HepG2 (cell line): Measurements from ENCODE around the gene C1orf159. TPM values are rescaled to one million over a fixed set of nuclear protein-coding genes. Genes with fewer than 3 reads are reported as not detected.

ENCODE experiments used
- AHDC1 ChIP-seq: sonication (generic); formaldehyde crosslinking; IDR thresholded peaks from 2 replicates; pipeline ENCODE4 v1.5.1; 2020; ENCODE audit warnings: mild to moderate bottlenecking, missing genetic modification reagents, borderline replicate concordance
- ARID2 ChIP-seq: sonication (generic); formaldehyde crosslinking; IDR thresholded peaks from 2 replicates; pipeline ENCODE4 v1.8.1; 2022; ENCODE audit warnings: mild to moderate bottlenecking, missing genetic modification reagents, borderline replicate concordance
- CC2D1A ChIP-seq: sonication (generic); formaldehyde crosslinking; IDR thresholded peaks from 2 replicates; pipeline ENCODE4 v1.8.1; 2023; ENCODE audit warnings: mild to moderate bottlenecking, missing genetic modification reagents
- HOXA3 ChIP-seq: sonication (generic); formaldehyde crosslinking; IDR thresholded peaks from 2 replicates; pipeline ENCODE4 v1.5.0; 2020; ENCODE audit warnings: missing genetic modification reagents
- MATR3 ChIP-seq: sonication (generic); formaldehyde crosslinking; IDR thresholded peaks from 2 replicates; pipeline ENCODE4 v1.4.0; 2020; ENCODE audit warnings: missing genetic modification reagents
- NR0B2 ChIP-seq: sonication (generic); formaldehyde crosslinking; IDR thresholded peaks from 2 replicates; pipeline ENCODE4 v1.4.0; 2020; ENCODE audit warnings: mild to moderate bottlenecking, missing genetic modification reagents
- PAWR ChIP-seq: sonication (generic); formaldehyde crosslinking; IDR thresholded peaks from 2 replicates; pipeline ENCODE4 v1.4.0; 2020; ENCODE audit warnings: missing genetic modification reagents, mild to moderate bottlenecking, borderline replicate concordance
- PTBP1 ChIP-seq: fragments of 200-400 bp; formaldehyde crosslinking; IDR thresholded peaks from 2 replicates; pipeline ENCODE4 v1.6.1; 2018; ENCODE audit warnings: low read length, low read depth; ENCODE audit not compliant: poor library complexity, severe bottlenecking
- RBAK ChIP-seq: sonication (generic); formaldehyde crosslinking; IDR thresholded peaks from 2 replicates; pipeline ENCODE4 v1.5.1; 2020; ENCODE audit warnings: mild to moderate bottlenecking, missing genetic modification reagents
- REL ChIP-seq: sonication (generic); formaldehyde crosslinking; conservative IDR thresholded peaks from 2 replicates; pipeline ENCODE4 v1.8.0; 2022; ENCODE audit warnings: mild to moderate bottlenecking, missing genetic modification reagents, moderate library complexity
- SNRNP70 ChIP-seq: fragments of 200-400 bp; formaldehyde crosslinking; IDR thresholded peaks from 2 replicates; pipeline ENCODE4 v1.6.1; 2017; ENCODE audit warnings: mild to moderate bottlenecking, low read depth, low read length, moderate library complexity
- TBX3 ChIP-seq: fragments of 450-650 bp; IDR thresholded peaks from 2 replicates; pipeline ENCODE4 v1.6.1; 2017; ENCODE audit warnings: antibody characterized with exemption, mild to moderate bottlenecking, inconsistent platforms, borderline replicate concordance
- TEAD2 ChIP-seq: sonication (generic); formaldehyde crosslinking; IDR thresholded peaks from 2 replicates; pipeline ENCODE4 v1.9.0; 2021; ENCODE audit warnings: missing genetic modification reagents
- TEAD3 ChIP-seq: optimal IDR thresholded peaks from 2 replicates; pipeline ENCODE3; 2016; ENCODE audit warnings: borderline replicate concordance
- U2AF2 ChIP-seq: fragments of 200-400 bp; formaldehyde crosslinking; IDR thresholded peaks from 2 replicates; pipeline ENCODE4 v1.6.1; 2017; ENCODE audit warnings: low read depth, mild to moderate bottlenecking, low read length
- WIZ ChIP-seq: sonication (generic); formaldehyde crosslinking; IDR thresholded peaks from 2 replicates; pipeline ENCODE4 v1.5.1; 2020; ENCODE audit warnings: mild to moderate bottlenecking, missing genetic modification reagents
- ZBTB21 ChIP-seq: sonication (generic); formaldehyde crosslinking; IDR thresholded peaks from 2 replicates; pipeline ENCODE4 v1.4.0; 2020; ENCODE audit warnings: missing genetic modification reagents
- ZFP41 ChIP-seq: sonication (generic); formaldehyde crosslinking; IDR thresholded peaks from 2 replicates; pipeline ENCODE4 v1.4.0; 2020; ENCODE audit warnings: mild to moderate bottlenecking, missing genetic modification reagents, borderline replicate concordance
- ZNF124 ChIP-seq: sonication (generic); formaldehyde crosslinking; IDR thresholded peaks from 2 replicates; pipeline ENCODE4 v1.4.0; 2020; ENCODE audit warnings: missing genetic modification reagents
- ZNF225 ChIP-seq: sonication (generic); formaldehyde crosslinking; IDR thresholded peaks from 2 replicates; pipeline ENCODE4 v1.4.0; 2020; ENCODE audit warnings: mild to moderate bottlenecking, missing genetic modification reagents
- ZNF329 ChIP-seq: sonication (generic); formaldehyde crosslinking; IDR thresholded peaks from 2 replicates; pipeline ENCODE4 v1.9.0; 2021; ENCODE audit warnings: low read depth, mild to moderate bottlenecking, missing genetic modification reagents
- ZNF484 ChIP-seq: sonication (generic); formaldehyde crosslinking; IDR thresholded peaks from 2 replicates; pipeline ENCODE4 v1.5.1; 2020; ENCODE audit warnings: mild to moderate bottlenecking, low read depth, missing genetic modification reagents, borderline replicate concordance
- ZSCAN5A ChIP-seq: sonication (generic); formaldehyde crosslinking; IDR thresholded peaks from 2 replicates; pipeline ENCODE4 v1.8.0; 2022; ENCODE audit warnings: mild to moderate bottlenecking, missing genetic modification reagents, borderline replicate concordance
- ZZZ3 ChIP-seq: sonication (generic); formaldehyde crosslinking; IDR thresholded peaks from 2 replicates; pipeline ENCODE4 v1.4.0; 2020; ENCODE audit warnings: missing genetic modification reagents, mild to moderate bottlenecking, borderline replicate concordance
- polyA plus RNA-seq, 8 experiments: library from polyadenylated mRNA; depleted of rRNA in 3 of 8; stranded (reverse) in 7 of 8; unstranded in 1 of 8; fragments of >200 nt; fragmentation: Illumina TruSeq in 4 of 8; extraction: Trizol in 4 of 8; gene quantifications; 2 replicates each; pipeline versions ENCODE4 v1.2.1 to v1.2.3, GENCODE V29; 2011 to 2016; ENCODE audit warnings: low read depth in 4 of 8, missing spikeins in 1 of 8, mixed read lengths in 1 of 8; ENCODE audit not compliant: insufficient read depth in 1 of 8
- total RNA-seq, 5 experiments: library from RNA; depleted of rRNA; stranded (reverse); fragments of >200 nt; fragmentation: Illumina TruSeq; extraction: Trizol; gene quantifications; 2 replicates each; pipeline ENCODE4 v1.2.3, GENCODE V29; 2016; ENCODE audit warnings: low read depth in 1 of 5

The C1orf159 gene
- total and polyA plus RNA-seq, 2 of the 13 experiments (the other 11 are each of a cell fraction or from before 2014, with no cell fraction given), result 3.8 to 6.7 TPM

- TF ChIP-seq AHDC1 (CRISPR knock-in tag) (no peak), ZFP41 (CRISPR knock-in tag) (no peak), MATR3 (CRISPR knock-in tag) (no peak), U2AF2 (no peak), ARID2 (no peak), ZZZ3 (CRISPR knock-in tag) (no peak), WIZ (CRISPR knock-in tag) (no peak), ZNF124 (CRISPR knock-in tag) (no peak), REL (CRISPR knock-in tag) (no peak), CC2D1A (CRISPR knock-in tag) (no peak), HOXA3 (peak; percentile 66; the same call in 1 of the 2 replicates), ZBTB21 (CRISPR knock-in tag) (no peak), ZNF329 (CRISPR knock-in tag) (no peak), ZSCAN5A (CRISPR knock-in tag) (no peak), RBAK (no peak), ZNF484 (no peak), TEAD2 (CRISPR knock-in tag) (no peak), NR0B2 (CRISPR knock-in tag) (no peak), PTBP1 (no peak), PAWR (CRISPR knock-in tag) (no peak), TEAD3 (CRISPR knock-in tag) (peak; percentile 26), ZNF225 (CRISPR knock-in tag) (no peak), SNRNP70 (no peak), TBX3 (no peak)
These were observed 49.0 kb upstream of the C1orf159 start (continued) for GRCh38 chr1:1164701-1165451.
